ENCODE results near the gene MAP3K2.

GRCh38 chr2:127420039-127420864 lies 32.5 kb upstream of the MAP3K2 start:
- TF ChIP-seq RAD21 (conservative IDR thresholded peaks at IDR 0.05), result no peak
- TF ChIP-seq TAF1 (IDR thresholded peaks at IDR 0.05; ENCODE audit: low read depth), result no peak
- no peak for TF ChIP-seq CTCF (IDR thresholded peaks at IDR 0.05; ENCODE audit: poor library complexity, severe bottlenecking)
- TF ChIP-seq POLR2AphosphoS5 (IDR thresholded peaks at IDR 0.05), result no peak
- no peak for TF ChIP-seq EZH2 (IDR thresholded peaks at IDR 0.05; ENCODE audit: borderline replicate concordance, insufficient read depth, low read length, poor library complexity, severe bottlenecking)
- TF ChIP-seq REST (IDR thresholded peaks at IDR 0.05; ENCODE audit: borderline replicate concordance), result no peak
